ENCODE measurements around the gene XPR1. TPM values are rescaled to one million over a fixed set of nuclear protein-coding genes. Genes with fewer than 3 reads are reported as not detected.

Gene XPR1
- total RNA-seq, 1 donor from 2014 or later: 35.2 TPM

- H3K27me3 Mint-ChIP-seq (ENCODE audit: low read depth, unreplicated experiment): no peaks in the 10 kb centered on the region
- H3K27me3 ChIP-seq (ENCODE audit: insufficient read depth, low read length): no peaks in the 10 kb centered on the region
- H3K4me2 ChIP-seq (ENCODE audit: low read length): no peak overlapping the region
- no peaks in the 10 kb centered on the region for H3K36me3 Mint-ChIP-seq (ENCODE audit: low read depth, unreplicated experiment)
- H3K4me1 Mint-ChIP-seq (ENCODE audit: low read depth, unreplicated experiment): no peaks in the 10 kb centered on the region
- H3K4me3 Mint-ChIP-seq (ENCODE audit: unreplicated experiment): no peak overlapping the region
- FAIRE-seq: no peak
- H3K9ac ChIP-seq (ENCODE audit: low read length): no peak overlapping the region
- H3K79me2 ChIP-seq (ENCODE audit: insufficient read depth, low read length): no peaks in the 10 kb centered on the region
- no peak overlapping the region for H3K27ac Mint-ChIP-seq (ENCODE audit: unreplicated experiment)
- H3K36me3 ChIP-seq (ENCODE audit: insufficient read depth, low read length): peaks cover 3% of the 10 kb centered on the region
- no peak overlapping the region for H3K4me3 ChIP-seq (ENCODE audit: insufficient read depth, low read depth, low read length)
- TF ChIP-seq, protein P1, sequence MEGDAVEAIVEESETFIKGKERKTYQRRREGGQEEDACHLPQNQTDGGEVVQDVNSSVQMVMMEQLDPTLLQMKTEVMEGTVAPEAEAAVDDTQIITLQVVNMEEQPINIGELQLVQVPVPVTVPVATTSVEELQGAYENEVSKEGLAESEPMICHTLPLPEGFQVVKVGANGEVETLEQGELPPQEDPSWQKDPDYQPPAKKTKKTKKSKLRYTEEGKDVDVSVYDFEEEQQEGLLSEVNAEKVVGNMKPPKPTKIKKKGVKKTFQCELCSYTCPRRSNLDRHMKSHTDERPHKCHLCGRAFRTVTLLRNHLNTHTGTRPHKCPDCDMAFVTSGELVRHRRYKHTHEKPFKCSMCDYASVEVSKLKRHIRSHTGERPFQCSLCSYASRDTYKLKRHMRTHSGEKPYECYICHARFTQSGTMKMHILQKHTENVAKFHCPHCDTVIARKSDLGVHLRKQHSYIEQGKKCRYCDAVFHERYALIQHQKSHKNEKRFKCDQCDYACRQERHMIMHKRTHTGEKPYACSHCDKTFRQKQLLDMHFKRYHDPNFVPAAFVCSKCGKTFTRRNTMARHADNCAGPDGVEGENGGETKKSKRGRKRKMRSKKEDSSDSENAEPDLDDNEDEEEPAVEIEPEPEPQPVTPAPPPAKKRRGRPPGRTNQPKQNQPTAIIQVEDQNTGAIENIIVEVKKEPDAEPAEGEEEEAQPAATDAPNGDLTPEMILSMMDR (IDR thresholded peaks at IDR 0.05; ENCODE audit: insufficient read depth, low read depth, low read length): no peak
- TF ChIP-seq EZH2 (IDR thresholded peaks at IDR 0.05; ENCODE audit: insufficient read depth, low read length): no peak
- H4K20me1 ChIP-seq (ENCODE audit: insufficient read depth, low read length): no peaks in the 10 kb centered on the region
- H3K27ac ChIP-seq (ENCODE audit: low read depth, low read length): no peak overlapping the region
- H2AFZ ChIP-seq (ENCODE audit: low read depth, low read length): no peak overlapping the region
- no peaks in the 10 kb centered on the region for H3K9me3 Mint-ChIP-seq (ENCODE audit: unreplicated experiment)
- DNase-seq (ENCODE audit: low read depth): no peak
- H3K4me1 ChIP-seq (ENCODE audit: insufficient read depth, low read length): no peaks in the 10 kb centered on the region
- H3K9me3 ChIP-seq (ENCODE audit: insufficient read depth, low read depth, low read length): no peaks in the 10 kb centered on the region
Measured at GRCh38 chr1:180802813-180803212, 171.0 kb downstream of the XPR1 start.

- H2AFZ ChIP-seq (ENCODE audit: low read depth, low read length): no peak overlapping the region
- peaks cover 3% of the 10 kb centered on the region for H3K36me3 ChIP-seq (ENCODE audit: insufficient read depth, low read length)
- H3K9ac ChIP-seq (ENCODE audit: low read length): no peak overlapping the region
- no peaks in the 10 kb centered on the region for H4K20me1 ChIP-seq (ENCODE audit: insufficient read depth, low read length)
- Mint-ChIP-seq H3K27me3 (ENCODE audit: low read depth, unreplicated experiment) (no peaks in the 10 kb centered on the region), H3K27ac (ENCODE audit: unreplicated experiment) (no peak overlapping the region), H3K36me3 (ENCODE audit: low read depth, unreplicated experiment) (peaks cover 3% of the 10 kb centered on the region), H3K9me3 (ENCODE audit: unreplicated experiment) (no peaks in the 10 kb centered on the region), H3K4me1 (ENCODE audit: low read depth, unreplicated experiment) (no peaks in the 10 kb centered on the region), H3K4me3 (ENCODE audit: unreplicated experiment) (no peak overlapping the region)
- no peaks in the 10 kb centered on the region for H3K27me3 ChIP-seq (ENCODE audit: insufficient read depth, low read length)
- no peak overlapping the region for H3K4me2 ChIP-seq (ENCODE audit: low read length)
- no peaks in the 10 kb centered on the region for H3K9me3 ChIP-seq (ENCODE audit: insufficient read depth, low read depth, low read length)
- no peaks in the 10 kb centered on the region for H3K4me1 ChIP-seq (ENCODE audit: insufficient read depth, low read length)
- H3K4me3 ChIP-seq (ENCODE audit: insufficient read depth, low read depth, low read length): no peak overlapping the region
- no peak for FAIRE-seq
- H3K27ac ChIP-seq (ENCODE audit: low read depth, low read length): no peak overlapping the region
- H3K79me2 ChIP-seq (ENCODE audit: insufficient read depth, low read length): no peaks in the 10 kb centered on the region
- TF ChIP-seq, protein P1 (IDR thresholded peaks at IDR 0.05; ENCODE audit: insufficient read depth, low read depth, low read length): no peak
- TF ChIP-seq EZH2 (IDR thresholded peaks at IDR 0.05; ENCODE audit: insufficient read depth, low read length): no peak
- DNase-seq (ENCODE audit: low read depth): no peak
Measured at GRCh38 chr1:180805316-180805715, 173.5 kb downstream of the XPR1 start.

DNA sequence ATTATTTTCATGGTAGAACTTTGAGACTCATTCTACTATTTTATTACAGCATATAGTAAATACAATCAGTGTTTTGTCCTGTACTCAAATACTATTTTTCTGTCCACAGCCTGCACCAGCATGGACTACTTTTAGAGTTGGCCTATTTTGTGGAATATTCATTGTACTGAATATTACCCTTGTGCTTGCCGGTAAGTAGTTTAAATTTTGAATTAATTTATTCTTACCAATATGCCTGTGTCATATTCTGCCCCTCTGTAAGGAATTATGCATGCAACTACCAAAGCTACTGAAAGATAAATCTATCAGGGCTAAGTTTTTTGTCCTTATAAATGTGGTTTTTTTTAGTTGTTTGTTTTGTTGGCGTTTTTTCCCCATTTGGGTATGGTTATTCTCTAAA, 179.5 kb downstream of the XPR1 start:
- Histone ChIP-seq H3K4me2 (ENCODE audit: low read length) (no peak overlapping the region), H3K79me2 (ENCODE audit: insufficient read depth, low read length) (no peaks in the 10 kb centered on the region), H3K36me3 (ENCODE audit: insufficient read depth, low read length) (peaks cover 3% of the 10 kb centered on the region), H3K4me1 (ENCODE audit: insufficient read depth, low read length) (no peaks in the 10 kb centered on the region), H2AFZ (ENCODE audit: low read depth, low read length) (no peak overlapping the region), H4K20me1 (ENCODE audit: insufficient read depth, low read length) (no peaks in the 10 kb centered on the region), H3K27me3 (ENCODE audit: insufficient read depth, low read length) (no peaks in the 10 kb centered on the region), H3K27ac (ENCODE audit: low read depth, low read length) (no peak overlapping the region), H3K9me3 (ENCODE audit: insufficient read depth, low read depth, low read length) (no peaks in the 10 kb centered on the region), H3K9ac (ENCODE audit: low read length) (no peak overlapping the region), H3K4me3 (ENCODE audit: insufficient read depth, low read depth, low read length) (no peak overlapping the region)
- Mint-ChIP-seq H3K9me3 (ENCODE audit: unreplicated experiment) (no peaks in the 10 kb centered on the region), H3K36me3 (ENCODE audit: low read depth, unreplicated experiment) (peaks cover 6% of the 10 kb centered on the region), H3K4me3 (ENCODE audit: unreplicated experiment) (no peak overlapping the region), H3K27ac (ENCODE audit: unreplicated experiment) (no peak overlapping the region), H3K4me1 (ENCODE audit: low read depth, unreplicated experiment) (peaks cover 6% of the 10 kb centered on the region), H3K27me3 (ENCODE audit: low read depth, unreplicated experiment) (no peaks in the 10 kb centered on the region)
- FAIRE-seq (no peak), DNase-seq (ENCODE audit: low read depth) (no peak)
- TF ChIP-seq EZH2 (IDR thresholded peaks at IDR 0.05; ENCODE audit: insufficient read depth, low read length): no peak
- TF ChIP-seq, protein P1 (IDR thresholded peaks at IDR 0.05; ENCODE audit: insufficient read depth, low read depth, low read length): no peak
